Transverse colon (tissue), 4 donors: ENCODE data around the gene GPR141. TPM values are rescaled to one million over a fixed set of nuclear protein-coding genes. Genes with fewer than 3 reads are reported as not detected.

Source experiments
- DNase-seq: peaks from one replicate; pipeline ENCODE4 v3.0.0-alpha.2; 2019
- H3K27ac ChIP-seq, 4 donors: fragments of 200-600 bp; sonication (generic); 2 replicates each; pipeline ENCODE4 v1.5.1; 2016 to 2018; ENCODE audit warnings: inconsistent platforms in 4 of 4
- H3K27me3 ChIP-seq: fragments of 200-600 bp; sonication (generic); 2 replicates; pipeline ENCODE4 v1.5.1; 2017; ENCODE audit warnings: inconsistent platforms
- H3K36me3 ChIP-seq, 4 donors: fragments of 200-600 bp; sonication (generic); 2 replicates each; pipeline ENCODE4 v1.5.1; 2017 to 2019; ENCODE audit warnings: inconsistent platforms in 4 of 4
- H3K4me1 ChIP-seq, 4 donors: fragments of 200-600 bp; sonication (generic); 2 replicates each; pipeline ENCODE4 v1.5.1; 2017 to 2020; ENCODE audit warnings: inconsistent platforms in 4 of 4
- H3K4me3 ChIP-seq, 4 donors: fragments of 200-600 bp; sonication (generic); 1 replicate in 1 of 4; 2 replicates in 3 of 4; pipeline versions ENCODE4 v1.5.1 to v1.6.1; 2017 to 2019; ENCODE audit warnings: inconsistent platforms in 4 of 4
- H3K9me3 ChIP-seq, 2 donors: fragments of 200-600 bp; sonication (generic); 2 replicates each; pipeline ENCODE4 v1.5.1; 2017 to 2019; ENCODE audit warnings: inconsistent platforms in 2 of 2
- CTCF ChIP-seq, 5 experiments: fragments of 200-600 bp in 3 of 5; fragments of 450-650 bp in 2 of 5; sonication (generic) in 3 of 5; IDR thresholded peaks; 1 replicate in 2 of 5; 2 replicates in 3 of 5; pipeline ENCODE4 v1.5.1; 2016 to 2017; ENCODE audit warnings: antibody characterized with exemption in 5 of 5, inconsistent platforms in 3 of 5, mild to moderate bottlenecking in 2 of 5, moderate library complexity in 1 of 5
- EP300 ChIP-seq: sonication (generic); formaldehyde crosslinking; IDR thresholded peaks from one replicate; pipeline ENCODE4 v1.6.1; 2017; ENCODE audit warnings: antibody characterized with exemption, low read depth
- POLR2A ChIP-seq: fragments of 450-650 bp; IDR thresholded peaks from one replicate; pipeline ENCODE4 v1.6.1; 2016; ENCODE audit warnings: antibody characterized with exemption, mild to moderate bottlenecking, moderate library complexity
- POLR2AphosphoS5 ChIP-seq, 3 donors: sonication (generic); formaldehyde crosslinking; IDR thresholded peaks; one replicate each; pipeline ENCODE4 v1.6.1; 2016; ENCODE audit warnings: antibody characterized with exemption in 3 of 3
- WGBS, 2 donors: methylation state at CpG; one replicate each; pipeline ENCODE4 v1.1.5; 2018; ENCODE audit warnings: low coverage in 1 of 2; 5-methylcytosine and 5-hydroxymethylcytosine counted together
- in situ Hi-C, 4 donors: fragments of 200-750 bp; cut with MboI; loops; one replicate each; pipeline versions ENCODE4 v1.15.0 to v1.15.1; 2017; ENCODE audit warnings: low sequenced_read_pairs in 3 of 4, low pct_ligation_motif_present in 1 of 4, low pct_unique_long_range_greater_than_20kb in 1 of 4
- intact Hi-C: fragments of 100-400 bp; cut with DNase I; formaldehyde crosslinking; loops from one replicate; pipeline ENCODE4 v1.15.1; 2023; ENCODE audit warnings: low total_unique reads
- total RNA-seq, 4 donors: library from RNA; depleted of rRNA; stranded (reverse); fragments of >200 nt; gene quantifications; one replicate each; pipeline ENCODE4 v1.1.0, GENCODE V29; 2016

Gene GPR141
- total RNA-seq, 4 donors from 2014 or later, result not detected

- in situ Hi-C loops, result no loop called here
- no peak for DNase-seq
- H3K36me3 ChIP-seq, result no peaks in the 10 kb centered on the region
- WGBS, 2 donors, result 77% methylated on average over 2 of the region's 2 CpGs; no CpG with 5 or more reads in 1 of the 2 donors
- TF ChIP-seq CTCF (IDR thresholded peaks at IDR 0.05) (no peak), EP300 (no peak), POLR2A (no peak), POLR2AphosphoS5 (IDR thresholded peaks at IDR 0.05) (no peak)
- no peaks in the 10 kb centered on the region for H3K9me3 ChIP-seq
- H3K4me1 ChIP-seq, result no peaks in the 10 kb centered on the region
- no peak overlapping the region for H3K27ac ChIP-seq
- intact Hi-C loops, result no loop called here
- H3K4me3 ChIP-seq, result no peak overlapping the region
- H3K27me3 ChIP-seq, result no peaks in the 10 kb centered on the region
Measured at GRCh38 chr7:37718585-37718984, 35.0 kb downstream of the GPR141 start.

GRCh38 chr7:37719077-37719476 lies 35.5 kb downstream of the GPR141 start:
- Histone ChIP-seq H3K4me3 (no peak overlapping the region), H3K9me3 (no peaks in the 10 kb centered on the region), H3K4me1 (no peaks in the 10 kb centered on the region), H3K27ac (no peak overlapping the region), H3K27me3 (no peaks in the 10 kb centered on the region), H3K36me3 (no peaks in the 10 kb centered on the region)
- 80 to 81% methylated on average over 1 of the region's 1 CpG for whole genome bisulfite sequencing, 2 donors
- no peak for DNase-seq
- in situ Hi-C loops (no loop called here), intact Hi-C loops (no loop called here)
- TF ChIP-seq POLR2A (no peak), POLR2AphosphoS5 (IDR thresholded peaks at IDR 0.05) (no peak), CTCF (IDR thresholded peaks at IDR 0.05) (no peak), EP300 (no peak)

- no peak for DNase-seq
- H3K36me3 ChIP-seq, result no peaks in the 10 kb centered on the region
- H3K27ac ChIP-seq, result no peak overlapping the region
- intact Hi-C loops, result no loop called here
- H3K4me3 ChIP-seq, result no peak overlapping the region
- in situ Hi-C loops, result no loop called here
- no peaks in the 10 kb centered on the region for H3K4me1 ChIP-seq
- TF ChIP-seq CTCF (IDR thresholded peaks at IDR 0.05) (no peak), EP300 (no peak), POLR2A (no peak), POLR2AphosphoS5 (IDR thresholded peaks at IDR 0.05) (no peak)
- WGBS, 2 donors, result 87 to 100% methylated on average over 3 to 4 of the region's 4 CpGs
- H3K27me3 ChIP-seq, result no peaks in the 10 kb centered on the region
- no peaks in the 10 kb centered on the region for H3K9me3 ChIP-seq
Measured at GRCh38 chr7:37724732-37725131, 41.2 kb downstream of the GPR141 start.

- H3K27me3 ChIP-seq, result no peaks in the 10 kb centered on the region
- H3K4me3 ChIP-seq, result no peak overlapping the region
- H3K27ac ChIP-seq, result no peak overlapping the region
- H3K36me3 ChIP-seq, result no peaks in the 10 kb centered on the region
- WGBS, 2 donors, result 90 to 100% methylated on average over 1 of the region's 1 CpG
- H3K4me1 ChIP-seq, result no peaks in the 10 kb centered on the region
- in situ Hi-C loops (no loop called here), intact Hi-C loops (no loop called here)
- no peaks in the 10 kb centered on the region for H3K9me3 ChIP-seq
- no peak for TF ChIP-seq EP300
- DNase-seq, result no peak
Measured at GRCh38 chr7:37726016-37726415, 42.5 kb downstream of the GPR141 start.

GRCh38 chr7:37728747-37729146 lies 45.2 kb downstream of the GPR141 start:
- H3K27ac ChIP-seq, result no peak overlapping the region
- H3K27me3 ChIP-seq, result no peaks in the 10 kb centered on the region
- H3K4me3 ChIP-seq, result no peak overlapping the region
- no peak for DNase-seq
- WGBS, 2 donors, result 33 to 63% methylated on average over 1 of the region's 1 CpG
- in situ Hi-C loops (no loop called here), intact Hi-C loops (no loop called here)
- no peaks in the 10 kb centered on the region for H3K4me1 ChIP-seq
- TF ChIP-seq POLR2A (no peak), CTCF (IDR thresholded peaks at IDR 0.05) (no peak), POLR2AphosphoS5 (IDR thresholded peaks at IDR 0.05) (no peak), EP300 (no peak)
- H3K36me3 ChIP-seq, result no peaks in the 10 kb centered on the region
- no peaks in the 10 kb centered on the region for H3K9me3 ChIP-seq
